DMS53 treated with DMSO at 0.1 percent for 48 hours (cell line): Measurements from ENCODE around the gene NGFR.

Experiments
- DNase-seq: peaks from one replicate; lab custom pipeline; 2025; ENCODE audit not compliant: unreplicated experiment; lab: John Stamatoyannopoulos, UW

NGFR gene

DNA sequence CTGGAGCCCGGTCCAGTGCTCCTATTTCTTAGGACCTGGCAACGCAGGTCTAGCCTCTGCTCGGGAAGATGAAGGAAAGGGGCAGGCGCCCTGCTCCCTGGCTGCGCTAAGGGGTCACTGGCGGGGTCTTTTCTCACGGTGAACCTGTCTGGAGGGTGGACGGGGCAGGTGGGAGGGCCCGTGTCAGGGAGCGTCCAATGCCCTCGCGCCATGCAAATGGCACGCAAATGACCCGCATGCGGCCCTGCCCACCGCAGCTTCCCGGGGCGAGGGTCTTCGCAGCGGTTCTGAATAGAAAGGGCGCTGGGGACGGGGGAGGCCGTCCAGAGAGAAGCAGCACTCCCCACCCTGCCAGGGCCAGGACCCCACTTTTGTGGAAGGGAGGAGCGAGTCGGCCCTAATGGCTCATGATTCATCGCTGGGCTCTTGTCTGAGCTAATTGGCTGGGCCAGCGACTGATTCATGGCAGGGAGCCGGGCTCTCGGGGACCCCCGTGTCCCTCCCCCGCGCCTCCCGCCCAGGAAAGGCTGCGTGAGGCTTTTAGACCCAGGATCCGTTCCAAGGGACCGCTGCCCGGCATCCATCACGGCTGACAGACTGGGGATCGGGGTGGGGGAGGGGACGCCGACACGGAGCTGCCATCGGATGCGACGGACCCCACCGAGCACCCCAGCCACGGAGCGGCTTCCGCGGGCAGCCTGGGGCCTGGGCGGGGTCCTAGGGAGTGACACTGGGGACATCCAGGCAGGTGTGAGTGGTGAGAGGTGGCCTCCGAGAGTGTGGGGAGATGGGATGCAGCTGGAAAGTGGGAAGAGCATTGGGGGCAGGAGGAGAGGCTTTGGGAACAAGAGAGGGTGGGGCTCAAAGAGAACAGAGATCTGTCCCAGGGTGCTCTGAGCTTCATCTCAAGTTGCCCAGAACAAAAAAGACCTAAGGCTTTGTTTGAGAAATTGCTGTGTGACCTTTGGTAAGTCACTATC is 25.0 kb upstream of the NGFR start:
- no peak for DNase-seq

DNA sequence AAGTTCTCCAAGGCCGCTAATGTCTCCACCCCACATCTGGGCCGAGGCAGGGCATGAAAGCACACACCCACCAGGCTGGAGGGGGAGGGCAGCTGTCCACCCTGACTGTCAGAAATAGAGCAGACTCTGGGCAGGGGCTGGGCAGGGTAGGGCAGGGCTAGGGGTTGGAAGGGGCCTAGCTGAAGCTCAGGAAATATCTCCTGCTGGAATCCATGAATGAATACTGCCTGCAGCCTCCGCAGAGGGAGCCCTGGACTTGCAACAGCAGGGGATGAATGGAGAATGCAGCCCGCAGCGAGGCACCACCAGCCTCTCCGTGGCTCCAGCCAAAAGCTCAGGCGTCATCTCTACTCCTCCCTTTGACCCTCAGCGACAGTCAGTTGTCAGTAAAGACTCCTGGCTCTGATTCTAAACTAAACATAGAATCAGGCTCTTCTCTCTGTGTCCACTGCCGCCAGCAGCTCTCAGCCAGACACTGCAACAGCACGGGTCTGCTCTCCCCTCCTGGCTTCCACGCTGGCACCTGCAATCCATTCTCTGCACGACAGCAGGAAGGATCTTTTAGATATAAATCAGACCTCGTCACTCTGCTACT is 23.9 kb upstream of the NGFR start:
- no peak for DNase-seq

DNA sequence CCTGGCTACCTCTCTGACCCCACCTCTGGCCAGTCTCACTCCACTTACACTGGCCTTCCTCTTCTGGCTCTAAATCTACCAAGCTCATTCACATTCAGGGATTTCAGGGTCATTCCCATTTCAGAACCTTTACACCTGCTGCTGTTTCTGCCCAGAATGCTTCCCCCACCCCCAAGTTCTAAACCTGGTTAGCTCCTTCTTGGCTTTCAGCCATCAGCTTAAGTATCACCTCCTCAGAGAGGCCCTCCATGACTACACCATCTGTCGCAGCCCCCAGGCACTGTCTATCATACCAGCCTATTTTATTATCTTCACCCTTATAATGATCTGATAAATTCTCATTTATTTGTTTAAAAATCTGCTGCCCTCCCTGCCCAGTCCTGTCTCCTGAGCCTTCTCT is 23.3 kb upstream of the NGFR start:
- no peak for DNase-seq

DNA sequence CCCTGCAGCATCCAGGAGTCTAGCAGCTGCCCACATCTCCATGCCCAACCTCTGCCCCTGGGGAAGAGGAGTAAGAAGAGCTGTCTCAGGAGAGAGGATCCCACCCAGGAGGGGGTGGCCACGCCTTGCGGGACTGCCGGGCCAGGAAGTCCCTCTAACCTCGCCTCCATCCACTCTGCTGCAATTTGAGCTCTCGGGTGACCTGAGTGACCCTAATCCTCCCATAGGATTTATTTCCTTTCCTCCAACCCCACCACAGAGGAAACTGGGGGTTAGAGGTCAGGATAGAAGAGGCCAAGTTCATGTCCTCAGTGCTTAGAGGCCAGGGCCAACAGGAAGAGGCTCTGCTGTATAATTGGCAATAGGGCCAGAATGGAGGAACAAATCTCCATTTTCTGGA is 22.6 kb upstream of the NGFR start:
- no peak for DNase-seq

DNA sequence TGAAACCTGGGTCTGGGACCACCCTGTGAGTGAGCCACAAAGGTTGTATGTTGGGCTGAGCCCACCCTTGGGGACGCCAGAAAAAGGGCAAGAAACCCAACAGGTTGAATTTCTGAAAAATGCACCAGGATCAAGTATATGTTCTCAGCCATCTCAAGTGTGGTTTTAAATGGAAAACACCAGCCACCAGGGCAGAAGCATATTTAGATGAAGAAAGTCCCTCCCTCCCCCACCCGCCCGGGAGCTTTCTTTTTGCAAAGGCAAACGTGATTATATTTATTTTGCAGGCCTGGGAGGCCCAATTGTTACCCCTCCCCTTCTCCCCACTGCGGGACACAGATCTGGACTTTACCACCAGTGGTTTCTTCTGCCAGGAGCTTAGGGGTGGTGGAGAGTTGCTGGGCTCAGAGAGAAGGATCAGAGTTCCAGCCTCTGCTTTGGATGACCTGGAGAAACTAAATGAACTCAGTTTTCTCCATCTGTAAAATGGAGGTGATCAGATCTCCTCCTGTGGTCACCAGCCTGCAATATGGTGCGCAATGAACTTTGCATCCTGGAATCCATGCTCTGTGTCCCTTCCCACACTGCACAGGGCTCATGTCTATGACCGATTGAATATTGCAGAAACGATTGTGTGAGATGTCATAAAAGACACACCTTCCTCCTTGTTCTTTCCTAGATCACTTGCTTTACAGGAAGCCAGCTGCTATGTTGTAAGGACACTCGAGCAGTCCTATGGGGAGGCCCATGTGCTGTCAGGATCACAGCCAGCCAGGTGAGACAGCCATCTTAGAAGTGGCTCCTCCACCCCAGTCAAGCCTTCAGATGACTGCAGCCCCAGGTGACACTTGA is 21.0 kb upstream of the NGFR start:
- no peak for DNase-seq

DNA sequence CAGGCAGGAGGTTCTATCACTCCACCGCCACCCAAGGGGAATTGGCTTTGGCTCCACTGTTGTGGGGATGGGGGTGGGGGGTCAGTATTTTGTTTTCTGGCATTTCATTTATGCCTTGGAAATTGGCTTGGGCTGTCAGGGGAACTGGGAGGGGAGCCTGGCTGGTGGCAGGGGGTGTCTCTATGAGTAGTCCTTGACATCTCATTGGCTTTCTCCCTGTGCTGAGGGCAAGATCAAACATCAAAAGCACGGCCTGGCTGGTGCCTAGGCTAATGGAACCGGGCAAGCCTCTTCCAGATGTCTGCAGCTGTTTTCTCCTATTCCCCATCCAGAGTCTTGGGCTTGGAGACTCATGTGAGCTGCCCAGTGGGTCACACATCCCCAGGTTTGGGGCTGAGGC is 17.4 kb upstream of the NGFR start:
- no peak for DNase-seq

DNA sequence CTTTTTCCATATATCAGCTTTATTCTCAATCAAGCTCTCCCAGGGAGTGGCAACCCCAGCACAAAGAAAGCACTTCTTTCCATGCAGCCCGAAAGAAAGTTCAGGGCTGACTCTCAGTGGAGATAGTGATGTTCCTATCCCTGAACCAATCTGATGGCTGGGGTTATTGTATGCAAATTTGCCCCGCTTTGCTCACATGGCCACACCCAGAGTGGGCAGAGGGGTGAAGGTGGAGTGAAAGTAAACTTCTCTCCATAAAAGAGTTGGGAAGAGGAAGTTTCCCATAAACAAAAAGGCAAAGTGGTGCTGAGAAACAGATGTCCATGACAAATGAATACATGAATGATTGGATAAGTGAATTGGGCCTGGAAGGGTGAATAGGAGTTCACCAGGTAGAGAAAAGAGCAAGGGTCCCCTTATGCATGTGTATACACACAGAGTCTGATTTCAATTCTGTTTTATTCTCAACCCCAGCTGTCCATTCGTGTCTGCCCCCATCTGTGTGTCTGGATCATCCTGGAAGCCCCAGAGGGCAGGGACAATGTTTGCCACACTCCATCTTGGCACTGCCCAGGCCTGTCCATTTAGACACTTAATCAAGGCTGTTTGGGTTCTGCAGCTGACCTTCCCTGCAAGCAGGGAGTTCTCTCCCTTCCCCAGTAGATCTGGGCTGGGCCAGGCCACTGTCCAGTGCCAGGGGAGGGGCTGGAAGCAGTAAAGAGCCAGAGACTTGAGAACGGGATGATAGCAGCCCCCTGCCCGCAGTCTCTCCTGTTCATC is 14.1 kb upstream of the NGFR start:
- no peak for DNase-seq

DNA sequence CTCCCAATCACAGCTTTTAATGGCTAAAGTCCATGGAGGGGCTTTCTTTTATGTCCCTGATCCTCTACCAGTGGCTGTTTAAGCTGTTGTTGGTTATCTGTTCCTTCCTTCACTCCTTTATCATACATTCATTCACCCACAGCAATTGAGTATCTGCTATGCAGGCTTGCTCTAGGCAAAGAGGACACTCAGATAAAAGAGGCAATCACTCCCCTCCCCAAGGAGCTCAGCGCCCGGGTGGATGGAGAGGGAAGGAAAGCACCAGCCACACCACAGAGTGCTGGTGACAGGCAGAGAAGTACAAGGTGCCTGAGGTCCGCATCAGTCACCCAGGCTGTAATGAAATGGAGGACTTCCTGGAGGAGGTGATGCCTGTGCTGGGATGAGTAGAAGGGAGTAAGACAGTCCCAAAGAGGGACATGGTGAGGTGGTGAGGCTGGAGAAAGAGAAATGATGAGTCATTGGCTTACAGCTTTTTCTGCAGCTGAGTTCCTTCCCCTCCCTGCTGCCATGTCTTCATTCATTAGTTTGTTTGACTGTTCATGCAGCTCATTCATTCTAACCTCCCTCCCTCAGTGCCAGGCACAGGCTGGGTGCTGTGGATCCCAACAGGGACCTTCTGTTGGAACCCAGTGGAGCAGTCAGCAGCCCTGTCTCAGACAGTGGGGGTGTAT is 12.8 kb upstream of the NGFR start:
- no peak for DNase-seq

DNA sequence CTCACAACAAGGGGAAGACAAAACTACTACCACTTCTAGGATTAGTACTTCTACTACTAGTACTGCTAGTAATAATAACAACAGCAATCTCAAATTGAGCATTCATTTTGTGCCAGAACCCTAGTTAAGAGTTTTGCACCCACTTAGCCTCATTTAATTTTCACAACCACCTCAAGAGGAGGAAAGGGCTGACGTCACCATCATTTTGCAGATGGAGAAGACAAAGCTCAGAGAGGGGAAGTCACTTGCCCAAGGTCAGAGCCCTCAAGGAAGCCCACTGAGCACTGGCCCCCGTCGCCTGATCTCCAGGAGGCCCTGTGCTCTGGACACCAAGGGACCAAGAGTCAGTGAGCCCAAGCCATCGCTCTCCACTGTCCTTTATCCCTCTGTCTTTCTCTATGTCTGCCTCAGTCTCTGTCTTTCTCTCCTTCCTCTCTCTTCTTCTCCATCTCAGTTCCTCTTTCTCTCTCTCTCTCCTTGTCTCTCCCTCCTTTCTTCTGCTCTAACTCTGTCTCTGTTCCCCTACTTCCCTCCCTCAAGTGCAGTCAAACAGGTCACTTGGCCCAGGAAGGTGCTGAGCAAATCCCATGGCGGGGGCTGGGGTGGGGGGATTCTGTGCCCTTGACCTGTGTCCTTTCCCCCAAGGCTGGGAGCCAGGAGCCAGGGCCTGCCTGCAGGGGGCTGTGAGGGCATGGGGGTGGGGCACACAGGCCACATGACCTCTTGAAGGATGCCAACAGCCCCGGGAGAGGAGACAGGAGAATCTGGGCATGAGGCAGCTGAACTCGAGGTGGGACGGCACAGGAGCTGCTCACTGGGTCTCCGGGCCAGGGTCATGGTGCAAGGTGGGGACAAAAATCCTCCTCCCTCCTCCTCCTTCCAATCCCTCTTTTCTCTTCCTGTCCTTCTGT is 11.2 kb upstream of the NGFR start:
- no peak for DNase-seq

DNA sequence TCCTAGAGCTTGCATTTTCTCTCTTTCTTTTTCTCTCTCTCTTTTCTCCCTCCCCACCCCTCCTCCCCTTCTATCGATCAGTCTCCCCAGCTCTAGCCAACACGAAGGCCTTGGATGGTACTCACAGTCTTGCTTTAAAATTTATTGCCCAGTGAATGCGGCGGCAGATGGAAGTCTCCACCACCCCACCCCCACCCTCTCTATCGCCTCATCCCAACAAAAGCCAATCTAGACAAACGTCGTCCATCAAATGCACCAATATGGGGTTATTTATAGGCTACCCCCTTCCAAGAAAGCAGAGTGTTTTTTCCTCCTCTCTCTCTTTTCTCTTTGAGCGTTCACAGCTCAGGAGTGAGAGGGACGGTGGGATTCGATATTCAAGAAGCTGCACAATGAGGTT is 10.5 kb upstream of the NGFR start:
- no peak for DNase-seq

DNA sequence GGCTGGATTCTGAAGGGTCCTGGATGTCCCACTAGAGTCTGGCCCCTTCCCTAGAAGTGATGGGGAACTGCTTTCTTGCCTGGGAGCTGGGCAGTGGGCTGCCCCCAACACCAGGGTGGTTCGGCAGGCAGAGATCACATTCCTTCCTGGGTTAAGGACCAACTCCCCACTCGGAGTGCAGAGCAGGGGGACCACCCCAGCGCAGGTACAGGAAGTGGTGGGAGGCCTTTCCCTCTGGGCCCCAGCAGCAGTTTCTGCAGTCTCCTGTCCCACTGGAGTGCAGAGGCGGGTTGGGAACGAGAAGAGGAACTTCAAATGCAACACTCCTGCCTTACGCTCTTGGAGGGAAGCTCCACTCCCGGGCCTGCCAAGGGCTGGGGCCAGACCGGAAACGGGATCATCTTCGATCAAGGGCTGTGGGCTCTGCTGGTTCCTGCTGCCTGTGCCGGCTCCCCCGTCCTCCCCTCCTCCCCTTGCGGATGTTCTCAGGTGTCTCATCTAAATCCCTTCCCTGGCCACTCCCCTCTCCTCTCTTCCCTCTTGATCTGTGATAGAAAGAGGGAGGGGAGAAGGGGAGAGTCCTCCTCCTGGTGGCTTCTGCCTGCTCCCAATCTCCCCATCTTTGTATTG is 9.0 kb upstream of the NGFR start:
- no peak for DNase-seq

DNA sequence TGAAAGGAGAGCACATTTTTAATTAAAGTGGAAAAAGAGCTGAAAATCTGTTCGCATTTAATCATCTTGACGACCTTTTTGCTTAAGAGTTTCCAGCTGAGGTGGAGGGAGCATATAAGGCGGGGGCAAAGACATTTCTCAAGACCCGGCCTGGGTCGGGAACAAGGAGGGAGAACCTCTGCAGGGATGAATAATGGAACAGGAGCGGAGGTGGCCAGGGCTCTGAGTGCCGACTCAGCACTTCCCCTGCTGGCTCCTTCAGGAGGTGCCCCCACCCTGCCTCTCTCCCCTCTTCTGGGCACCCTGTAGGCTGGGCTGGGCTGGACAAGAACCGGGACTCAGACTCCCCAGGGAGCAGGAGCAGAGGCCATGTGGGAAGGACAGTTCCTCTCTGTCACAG is 7.9 kb upstream of the NGFR start:
- no peak for DNase-seq

DNA sequence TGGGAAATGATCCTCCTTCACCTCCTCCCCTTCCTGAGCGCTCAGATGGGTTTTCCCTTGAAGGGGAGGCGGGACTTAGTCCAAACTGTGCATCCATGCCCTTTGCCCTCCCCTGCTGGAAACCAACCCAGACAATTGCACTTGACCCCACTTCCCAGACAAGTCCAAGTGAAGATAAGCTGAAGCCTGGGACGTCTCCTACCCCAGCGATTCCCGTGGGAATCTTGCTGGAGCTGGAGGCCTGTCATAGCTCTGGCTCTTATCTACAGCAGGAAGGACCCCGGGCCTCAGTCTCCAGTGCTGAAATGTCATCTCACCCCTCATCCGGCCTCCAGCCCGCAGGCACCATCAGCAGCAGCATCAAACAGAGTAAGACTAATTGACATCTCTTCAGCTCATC is 6.5 kb upstream of the NGFR start:
- no peak for DNase-seq

DNA sequence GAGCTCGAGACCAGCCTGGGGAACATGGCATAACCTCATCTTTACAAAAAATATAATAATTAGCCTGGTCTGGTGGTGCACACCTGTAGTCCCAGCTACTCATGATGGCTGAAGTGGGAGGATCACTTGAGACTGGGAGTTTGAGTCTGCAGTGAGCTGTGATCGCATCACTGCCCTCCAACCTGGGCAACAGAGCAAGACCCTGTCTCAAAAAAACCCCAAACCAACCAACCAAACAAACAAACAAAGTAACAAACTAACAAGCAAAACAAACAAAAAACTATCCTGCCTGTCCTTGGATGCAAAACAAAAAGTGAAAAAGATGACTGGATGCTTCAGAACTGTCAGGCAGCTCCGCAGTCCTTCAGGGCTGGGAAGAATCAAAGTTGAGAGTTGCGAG is 5.7 kb upstream of the NGFR start:
- DNase-seq = no peak

DNA sequence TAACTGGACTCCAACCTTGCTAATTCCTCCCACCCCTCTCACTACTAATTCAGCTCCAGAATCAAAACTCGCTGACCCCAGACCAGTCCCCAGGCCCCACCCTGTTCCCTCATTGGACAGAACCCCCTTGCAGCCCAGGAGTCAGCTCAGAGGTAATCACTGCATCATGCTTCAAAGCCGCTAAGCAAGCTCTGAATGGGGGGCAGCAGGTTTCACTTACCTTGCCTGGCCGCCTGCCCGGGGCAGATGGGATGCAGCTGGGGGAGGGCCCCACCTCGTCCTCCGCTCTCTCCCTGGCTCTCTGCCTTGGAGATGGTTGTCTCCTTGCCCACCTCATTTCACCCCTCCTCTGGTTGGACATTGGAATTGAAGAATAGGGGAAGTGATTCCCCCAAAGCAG is 4.8 kb upstream of the NGFR start:
- no peak for DNase-seq

DNA sequence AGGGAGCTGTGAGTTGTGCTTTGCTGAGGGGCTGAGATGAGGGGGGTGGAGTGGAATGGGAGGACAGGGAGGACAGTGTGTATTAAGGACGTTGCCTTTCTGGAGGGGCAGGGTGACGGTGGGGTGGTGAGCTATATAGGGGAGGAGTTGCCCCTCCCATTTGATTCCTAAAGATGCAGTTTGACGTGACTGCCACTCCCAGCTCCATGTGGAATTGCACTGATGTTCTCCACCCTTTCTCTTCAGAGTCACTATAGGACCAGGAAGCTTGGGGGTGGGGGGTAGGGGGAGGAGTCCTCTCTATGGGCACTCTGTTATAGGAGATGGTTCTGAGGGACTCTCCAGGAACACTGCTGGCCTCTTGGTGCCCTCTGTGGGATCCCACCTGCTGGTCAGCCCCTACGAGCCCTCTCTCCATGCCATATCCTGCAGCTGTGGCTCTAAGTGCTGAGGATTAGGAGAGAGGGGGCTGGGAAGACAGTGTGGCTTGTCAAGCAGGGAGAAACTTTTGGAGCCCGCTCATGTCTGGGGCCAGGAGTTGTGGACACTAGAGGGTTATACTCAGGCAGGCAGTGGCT is 3.8 kb upstream of the NGFR start:
- no peak for DNase-seq

DNA sequence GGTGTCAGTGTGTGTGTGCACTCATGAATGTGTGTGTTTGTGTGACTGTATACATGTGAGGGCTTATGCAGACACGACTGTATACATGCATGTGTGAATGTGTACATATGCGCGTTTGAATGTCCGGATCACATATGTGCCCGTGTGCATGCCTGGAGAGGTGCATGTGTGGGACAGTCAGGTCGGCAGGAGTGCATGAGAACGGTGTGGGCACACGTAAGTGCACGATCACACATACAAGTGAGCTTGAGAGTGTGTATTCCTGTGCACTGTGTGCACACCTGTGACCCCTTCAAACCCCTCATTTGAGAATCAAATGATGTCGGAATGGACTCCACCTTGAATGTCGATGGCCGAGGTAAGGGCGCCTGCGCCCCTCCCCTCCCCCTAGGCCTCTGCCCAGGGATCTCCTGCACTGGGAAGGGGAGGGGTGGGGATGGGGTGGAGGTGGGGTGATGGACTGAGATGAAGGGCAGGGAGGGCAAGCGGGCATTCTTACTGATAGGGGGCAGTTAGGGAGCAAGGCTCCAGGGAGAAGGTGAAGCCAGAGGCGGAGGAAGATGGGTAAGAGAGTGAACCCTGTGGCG is 601 bp upstream of the NGFR start:
- no peak for DNase-seq

DNA sequence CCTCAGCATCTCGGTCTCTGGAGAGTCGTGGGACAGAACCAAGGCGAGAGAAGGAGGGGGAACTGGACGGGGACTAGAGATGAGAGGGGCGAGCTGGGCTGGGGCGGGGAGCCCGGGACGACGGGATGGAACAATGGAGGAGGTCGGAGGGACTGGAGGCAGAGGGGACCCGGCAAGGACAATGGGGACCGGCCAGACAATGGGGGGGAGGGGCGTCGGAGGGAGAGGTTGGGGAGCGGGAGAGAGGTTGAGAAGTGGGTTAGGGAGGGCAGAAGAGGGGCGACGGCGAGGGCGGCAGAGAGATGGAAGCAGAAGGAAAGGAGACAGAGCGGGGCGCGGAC is 719 bp downstream of the NGFR start:
- no peak for DNase-seq
